Inflammatory macrophage (primary cell): Measurements from ENCODE around the gene CRTAC1.

Experiments used
- DNase-seq, 2 donors: peaks; one replicate each; pipeline ENCODE4 v3.0.0-alpha.2; 2020 to 2022

The CRTAC1 gene

DNA sequence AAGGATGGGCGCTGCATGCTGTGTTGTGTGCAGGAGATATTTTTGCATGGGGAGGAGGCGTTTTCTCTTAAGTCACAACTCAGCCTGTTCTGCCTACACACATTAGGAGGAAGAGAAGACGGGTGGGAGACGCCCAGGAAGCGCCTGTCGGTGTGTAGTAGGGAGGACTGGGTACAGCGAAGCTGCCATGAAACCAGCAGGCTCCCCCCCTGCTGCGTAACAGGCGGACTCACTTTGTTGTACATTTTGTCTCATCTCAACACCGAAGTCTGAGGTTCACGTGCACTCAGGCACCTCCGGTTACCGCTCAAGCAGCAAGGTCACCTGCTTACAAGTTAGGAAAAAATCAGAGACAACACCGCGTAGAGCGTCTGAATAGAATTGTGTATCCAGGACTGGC is 56.3 kb downstream of the CRTAC1 start:
- DNase-seq: no peak

DNA sequence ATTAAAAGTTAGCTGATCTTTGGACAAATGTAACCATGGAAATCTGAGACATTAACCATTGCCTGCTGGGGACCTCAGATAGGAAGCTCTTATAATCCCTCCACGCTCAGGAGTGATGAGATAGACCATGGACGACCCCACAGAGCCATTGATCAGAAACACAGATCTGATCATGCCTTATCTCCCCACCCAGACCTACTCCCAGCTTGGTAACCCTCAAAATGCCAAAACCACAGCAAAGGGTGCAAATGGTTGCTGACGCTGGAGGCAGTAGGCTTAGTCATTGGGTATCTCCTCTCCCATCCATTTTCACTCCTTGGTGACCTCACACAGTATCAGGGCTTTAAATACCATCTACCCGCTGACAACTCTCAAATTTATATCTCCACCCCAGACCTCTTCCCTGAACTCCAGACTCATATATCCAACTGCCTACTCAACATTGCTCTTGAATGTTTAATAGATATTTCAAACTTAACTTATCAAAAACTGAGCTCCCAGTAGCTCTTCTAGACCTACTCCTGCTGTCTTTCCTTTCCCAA is 60.8 kb downstream of the CRTAC1 start:
- DNase-seq: no peak

DNA sequence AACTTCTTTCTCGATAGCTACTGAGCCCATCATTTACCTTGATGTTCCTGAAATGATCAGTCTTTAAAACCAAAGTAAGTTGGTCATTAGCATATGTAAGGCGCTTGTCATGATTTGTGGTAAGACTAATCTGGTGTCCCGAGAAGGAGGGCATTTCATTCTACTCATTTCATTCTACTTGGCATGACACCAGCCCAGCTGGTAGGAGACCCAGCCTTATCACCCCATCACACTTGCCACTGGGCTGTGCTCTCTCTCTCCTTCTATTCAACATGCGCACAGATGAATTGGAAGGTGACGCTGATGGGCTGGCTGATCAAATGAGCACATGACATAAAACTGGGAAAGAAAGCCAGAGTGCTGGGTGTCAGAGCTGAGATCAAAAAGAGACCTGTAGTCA is 65.7 kb downstream of the CRTAC1 start:
- DNase-seq: no peak

DNA sequence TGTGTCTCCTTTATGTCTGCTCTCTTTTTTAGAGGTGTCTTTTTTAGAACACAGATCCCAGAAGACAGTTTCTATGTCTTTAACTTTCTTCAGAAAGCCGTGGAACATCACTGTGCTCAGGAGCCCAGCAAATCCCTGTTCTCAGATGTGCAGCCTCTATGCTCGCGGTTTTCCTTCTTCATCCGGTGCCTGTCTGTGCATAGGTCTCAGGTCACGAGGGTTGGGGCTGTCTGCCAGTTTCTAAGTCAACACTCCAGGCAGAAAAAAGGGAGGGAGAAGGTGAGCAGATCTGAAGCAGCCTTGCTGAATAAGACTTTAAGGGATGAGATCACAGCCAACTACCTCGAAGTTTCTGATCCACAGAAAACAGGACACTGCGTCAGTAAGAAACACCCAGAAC is 68.5 kb downstream of the CRTAC1 start:
- no peak for DNase-seq

DNA sequence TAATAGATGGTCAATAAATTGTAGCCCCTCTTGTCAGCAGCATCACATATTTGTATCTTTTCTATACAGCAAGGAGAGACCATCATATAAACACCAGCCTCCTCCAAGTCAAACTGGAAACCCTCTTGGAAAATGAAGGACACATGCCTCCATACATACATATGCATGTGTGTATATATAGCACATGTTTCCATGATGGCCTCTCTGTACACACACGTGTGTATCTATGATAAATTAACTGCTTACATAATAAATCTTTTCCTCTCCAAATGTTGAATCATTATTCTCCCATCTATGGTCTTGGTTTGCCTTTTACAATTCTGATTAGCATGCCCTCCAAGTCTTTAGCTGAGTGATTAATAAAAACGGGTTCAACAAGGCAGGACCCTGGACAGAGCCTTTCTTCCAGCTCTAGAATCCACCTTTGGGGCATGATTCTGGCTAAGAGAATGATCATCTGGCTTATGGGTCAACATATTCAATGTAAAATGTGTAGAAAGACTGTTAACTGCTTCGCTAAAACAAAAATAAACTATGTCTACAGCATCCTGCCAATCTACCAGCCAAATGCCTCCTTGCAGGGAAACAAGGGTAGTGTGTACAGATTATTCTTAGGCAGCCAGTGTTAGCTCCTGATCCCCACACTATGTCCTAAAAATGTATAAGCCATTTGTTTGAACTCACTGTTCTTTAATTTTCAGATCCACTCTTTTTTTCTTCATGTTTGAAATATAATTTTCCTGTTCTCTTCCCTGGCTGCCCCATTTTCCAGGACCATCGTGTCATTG is 70.0 kb downstream of the CRTAC1 start:
- DNase-seq: no peak

DNA sequence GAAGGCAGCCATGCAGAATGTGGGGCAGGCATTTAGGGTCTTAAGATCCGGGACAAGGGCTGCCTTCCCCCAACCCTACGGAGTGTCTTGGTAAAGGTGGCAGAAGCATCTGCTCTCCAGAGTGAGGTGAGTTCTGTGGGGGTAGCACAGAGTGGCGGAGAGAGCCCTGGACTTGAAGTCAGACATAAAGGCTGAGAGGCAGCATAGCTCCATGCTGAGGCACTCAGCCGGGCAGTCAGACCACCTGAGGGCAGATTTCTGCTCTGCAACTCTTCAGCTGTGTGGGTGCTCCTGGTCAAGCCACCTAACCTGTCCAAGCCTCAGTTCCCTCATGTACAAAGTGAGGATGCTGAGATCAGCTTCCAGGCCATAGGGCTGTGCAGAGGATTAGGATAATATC is 81.0 kb downstream of the CRTAC1 start:
- no peak for DNase-seq

DNA sequence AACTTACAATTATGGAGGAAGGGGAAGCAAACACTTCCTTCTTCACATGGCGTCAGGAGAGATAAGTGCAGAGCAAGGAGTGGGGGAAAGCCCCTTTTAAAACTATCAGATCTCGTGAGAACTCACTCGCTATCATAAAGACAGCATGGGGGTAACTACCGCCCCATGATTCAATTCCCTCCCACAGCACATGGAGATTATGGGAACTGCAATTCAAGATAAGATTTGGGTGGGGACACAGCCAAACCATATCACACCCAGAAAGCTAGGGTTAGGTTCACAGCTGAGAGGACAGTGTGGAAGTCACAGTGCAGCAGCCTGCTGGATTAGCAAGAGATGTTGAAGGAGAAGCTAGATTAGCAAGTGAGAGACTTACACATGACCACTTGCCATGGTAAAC is 81.6 kb downstream of the CRTAC1 start:
- DNase-seq: no peak

DNA sequence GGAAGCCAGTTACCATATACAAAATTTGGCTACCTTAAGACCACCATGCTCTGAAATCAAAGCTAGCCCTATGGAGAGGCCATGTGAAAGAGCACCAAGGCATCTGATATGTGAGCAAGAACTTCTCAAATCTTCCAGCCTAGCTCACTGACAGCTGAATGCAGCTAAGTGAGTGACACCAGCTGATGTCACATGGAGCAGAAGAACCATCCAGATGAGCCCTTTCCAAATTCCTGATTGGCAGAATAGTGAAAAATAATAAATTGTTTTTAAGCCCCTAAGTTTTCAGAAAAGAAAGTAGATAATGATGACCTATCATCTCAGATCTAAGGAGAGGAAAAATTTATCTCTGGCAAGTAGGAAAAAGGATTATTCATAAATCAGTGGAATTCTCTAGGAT is 85.6 kb downstream of the CRTAC1 start:
- DNase-seq: no peak

DNA sequence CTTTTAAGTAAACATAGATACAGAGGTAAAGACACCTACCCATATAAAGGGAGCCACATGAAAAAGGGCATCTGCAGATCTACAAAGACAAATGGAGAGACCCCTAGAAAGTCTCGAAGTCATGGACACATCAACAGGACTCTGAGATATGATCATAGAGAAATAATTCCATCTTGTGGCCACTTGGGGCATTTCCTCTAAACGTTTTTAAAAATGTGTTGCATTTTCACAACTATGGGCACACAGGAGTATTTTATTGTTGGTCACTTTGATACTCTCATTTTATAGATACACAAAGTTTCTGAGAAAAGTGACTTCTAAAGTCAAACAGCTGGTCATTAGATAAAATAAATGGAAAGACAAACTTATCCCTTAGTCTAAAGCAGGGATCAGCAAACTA is 87.1 kb downstream of the CRTAC1 start:
- no peak for DNase-seq

DNA sequence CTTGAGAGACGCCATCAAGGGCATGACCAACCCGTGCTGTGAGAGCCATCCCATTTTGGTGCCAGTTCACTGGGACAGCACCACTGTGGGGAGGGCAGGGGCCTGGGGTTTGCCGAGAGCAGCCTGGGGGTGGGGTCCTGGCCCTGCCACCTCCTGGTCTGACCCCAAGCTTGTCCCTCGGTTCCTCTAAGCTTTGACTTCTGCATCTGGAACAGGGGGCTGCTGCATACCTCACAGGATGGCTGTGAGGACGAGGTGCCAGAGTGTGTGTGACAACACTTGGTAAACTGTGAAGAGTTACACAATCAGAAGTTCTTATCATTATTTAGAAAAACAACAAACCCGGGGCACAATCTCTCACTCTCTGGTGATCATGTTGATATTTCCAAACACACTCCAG is 89.9 kb downstream of the CRTAC1 start:
- no peak for DNase-seq

DNA sequence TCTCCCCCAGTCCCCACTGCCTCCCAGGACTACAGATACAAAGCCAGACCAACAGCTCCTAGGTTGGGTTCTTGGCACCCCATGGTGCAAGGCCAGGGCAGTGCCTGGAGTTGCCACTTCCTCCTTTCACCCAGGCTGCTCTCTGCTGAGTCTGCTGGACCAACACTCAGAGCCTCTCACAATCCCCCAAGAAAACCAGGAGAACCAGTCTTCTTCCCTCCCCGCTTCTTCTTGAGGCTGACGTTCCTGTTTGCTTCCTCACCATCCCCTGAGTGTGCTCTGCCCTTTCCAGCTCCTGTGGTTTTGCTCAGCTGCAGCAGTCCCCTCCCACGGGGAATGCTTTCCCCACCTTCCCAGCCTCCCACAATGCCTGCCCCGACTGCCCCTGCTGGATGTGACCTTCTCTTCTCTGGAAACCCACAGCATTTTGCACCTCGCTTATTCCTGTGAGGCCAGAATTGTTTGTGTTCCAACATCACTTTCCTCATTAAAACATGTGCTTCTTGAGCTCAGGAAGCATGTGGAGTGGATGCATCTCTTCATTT is 90.9 kb downstream of the CRTAC1 start:
- DNase-seq: no peak

DNA sequence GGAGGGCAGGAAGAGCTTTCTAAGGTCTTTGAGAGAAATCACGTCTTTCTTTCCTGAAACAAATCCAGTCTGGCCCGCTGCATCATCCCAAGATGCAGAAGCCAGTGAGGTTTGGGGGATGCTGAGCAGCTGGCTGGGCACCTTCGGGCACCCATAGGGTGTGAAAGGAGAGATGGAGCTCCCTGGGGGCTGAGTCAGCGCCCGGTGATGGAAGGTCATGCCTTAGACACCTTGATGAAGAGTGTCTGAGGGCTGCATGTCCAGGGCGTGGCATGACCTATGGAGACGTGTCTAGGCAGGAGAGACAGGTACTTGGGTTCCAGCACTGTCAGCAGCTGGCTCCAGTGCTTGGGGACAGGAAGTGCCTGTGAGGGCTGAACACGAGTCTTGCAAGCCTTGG is 92.5 kb downstream of the CRTAC1 start:
- no peak for DNase-seq

DNA sequence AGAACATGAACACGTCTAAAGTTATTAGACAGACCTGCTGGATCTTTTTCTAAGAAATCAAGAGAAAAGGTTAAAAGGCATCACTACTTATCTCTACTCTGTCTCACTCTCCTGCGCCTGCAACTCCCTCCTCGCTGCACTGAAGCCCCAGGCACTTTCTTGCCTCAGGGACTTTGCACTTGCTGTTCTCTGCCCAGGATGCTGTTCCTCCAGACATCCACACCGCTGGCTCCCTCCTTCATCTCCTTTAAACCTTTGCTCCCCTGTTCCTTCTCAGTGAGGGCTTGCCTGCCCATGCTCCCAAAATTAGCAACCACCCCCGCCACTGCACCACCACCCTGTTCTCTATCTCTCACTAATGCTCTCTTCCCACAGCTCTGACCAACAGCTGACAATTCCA is 93.4 kb downstream of the CRTAC1 start:
- DNase-seq: no peak

DNA sequence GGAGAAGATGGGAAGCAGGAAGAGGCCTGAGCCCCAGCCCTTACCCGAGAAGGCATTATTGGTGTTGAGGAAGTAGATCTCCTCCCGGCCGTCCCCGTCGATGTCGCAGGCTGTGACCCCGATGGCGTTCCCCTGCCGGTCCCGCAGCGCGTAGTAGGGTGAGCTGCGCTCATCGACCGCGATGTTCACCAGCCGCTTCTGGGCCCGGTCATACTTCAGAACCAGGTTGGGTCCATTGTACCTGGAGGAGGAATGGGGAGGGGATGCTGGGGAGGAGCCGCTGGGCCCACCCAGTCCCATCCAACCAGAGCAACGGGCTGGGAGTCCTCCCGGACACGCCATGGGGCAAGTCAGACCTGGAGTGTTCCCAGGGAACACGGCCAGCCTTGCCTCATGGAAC is 94.3 kb downstream of the CRTAC1 start:
- DNase-seq: no peak

DNA sequence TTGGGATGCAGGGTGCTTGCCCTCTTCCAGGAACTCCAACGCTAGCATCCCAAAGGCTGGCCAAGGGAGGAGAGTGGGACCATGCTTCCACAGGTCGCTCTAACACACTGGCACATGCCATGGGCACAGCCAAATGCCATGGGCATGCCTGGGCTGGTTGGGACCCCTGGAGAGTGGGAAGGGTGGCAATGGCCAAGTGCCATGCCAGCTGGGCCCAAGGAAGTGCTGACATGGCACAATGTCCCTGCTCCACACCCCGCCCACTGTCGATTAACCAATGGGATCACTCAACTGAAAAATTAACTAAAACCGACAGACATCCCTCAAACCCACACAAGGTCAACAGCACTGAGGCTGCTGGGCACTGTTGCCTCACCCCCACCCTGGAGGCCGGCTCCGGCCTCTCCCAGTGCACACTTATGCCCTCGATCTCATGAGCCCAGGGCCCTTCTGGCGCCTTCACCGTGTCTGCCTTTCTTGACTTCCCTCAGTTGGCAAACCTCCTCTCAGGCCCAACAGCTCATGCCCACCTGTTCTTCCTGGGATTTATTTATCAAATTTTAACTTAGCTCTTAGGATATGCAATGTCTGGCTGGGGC is 97.4 kb downstream of the CRTAC1 start:
- DNase-seq: no peak

DNA sequence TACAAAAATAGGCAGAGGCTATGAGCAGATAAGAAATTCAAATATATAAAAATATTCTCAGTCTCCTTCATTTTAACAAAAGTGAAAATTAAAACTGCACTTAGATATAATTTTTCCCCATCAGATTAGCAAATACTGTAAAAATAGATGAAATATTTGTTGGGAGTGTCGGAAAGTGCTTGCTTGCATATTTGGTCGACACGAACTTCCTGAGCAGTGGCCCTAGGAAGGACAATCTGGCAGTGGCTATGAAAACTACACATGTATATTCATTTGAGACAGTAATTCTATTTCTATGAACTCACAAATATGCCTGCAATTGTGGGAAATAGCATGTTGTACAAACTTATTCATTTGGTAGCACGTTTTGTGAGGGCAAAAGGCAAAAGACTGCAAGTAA is 99.4 kb downstream of the CRTAC1 start:
- DNase-seq: no peak

DNA sequence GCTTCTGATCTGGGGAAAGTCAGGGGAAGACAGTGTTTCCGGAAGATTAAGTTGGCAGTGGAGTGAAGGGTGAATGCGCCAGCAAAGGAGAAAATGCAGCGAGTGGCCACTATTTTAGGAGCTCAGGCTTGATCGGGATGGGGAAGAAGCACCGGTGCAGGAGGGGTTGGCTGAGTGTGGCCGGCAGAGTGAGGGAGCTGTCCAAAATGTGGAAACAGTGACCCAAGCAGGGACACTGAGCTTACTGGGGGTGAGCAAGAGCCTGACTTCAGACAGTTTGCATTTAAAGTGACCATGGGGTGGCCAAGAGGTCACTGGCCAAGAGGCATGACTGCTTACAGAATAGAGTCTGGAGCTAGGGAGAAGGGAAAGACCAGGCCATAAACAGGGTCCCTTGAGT is 101.5 kb downstream of the CRTAC1 start:
- DNase-seq: no peak

DNA sequence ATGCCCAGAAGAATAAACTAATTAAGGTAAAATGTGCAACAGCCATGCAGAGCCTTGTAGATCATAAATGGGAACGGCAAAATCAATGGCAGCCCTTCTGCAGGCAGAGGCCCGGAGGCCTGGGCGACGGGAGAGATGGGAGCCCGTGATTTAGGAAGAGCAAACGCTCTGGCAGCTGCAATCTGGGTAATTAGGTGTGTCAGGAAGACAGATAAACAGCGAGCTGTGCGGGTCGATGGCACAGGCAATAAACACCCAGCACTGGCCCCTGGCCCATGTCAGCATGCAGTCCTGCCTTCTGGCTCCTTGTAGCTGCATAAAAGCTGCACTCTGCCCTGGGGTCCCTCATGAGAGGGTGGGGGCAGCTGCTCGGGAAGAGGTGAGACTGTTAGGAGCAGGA is 102.8 kb downstream of the CRTAC1 start:
- no peak for DNase-seq

DNA sequence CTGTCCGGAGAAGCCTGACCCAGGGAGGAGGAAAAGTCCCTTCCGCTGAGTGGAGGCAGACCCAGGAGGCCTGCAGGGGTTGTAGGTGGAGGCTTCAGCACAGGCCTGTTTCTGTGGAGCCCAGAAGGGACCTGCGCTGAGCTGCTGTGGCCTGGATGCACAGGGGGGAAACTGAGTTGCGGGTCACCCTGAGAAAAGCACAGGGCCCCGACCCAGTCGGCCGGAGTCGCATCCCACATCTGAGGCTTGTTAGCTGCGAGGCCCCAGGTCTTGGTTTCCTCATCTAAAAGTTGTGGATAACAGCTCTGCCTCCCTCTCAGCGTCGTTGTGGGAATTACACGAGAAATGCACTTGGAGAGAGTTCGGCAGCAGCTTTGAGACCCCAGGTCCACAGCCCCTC is 104.4 kb downstream of the CRTAC1 start:
- DNase-seq: no peak

DNA sequence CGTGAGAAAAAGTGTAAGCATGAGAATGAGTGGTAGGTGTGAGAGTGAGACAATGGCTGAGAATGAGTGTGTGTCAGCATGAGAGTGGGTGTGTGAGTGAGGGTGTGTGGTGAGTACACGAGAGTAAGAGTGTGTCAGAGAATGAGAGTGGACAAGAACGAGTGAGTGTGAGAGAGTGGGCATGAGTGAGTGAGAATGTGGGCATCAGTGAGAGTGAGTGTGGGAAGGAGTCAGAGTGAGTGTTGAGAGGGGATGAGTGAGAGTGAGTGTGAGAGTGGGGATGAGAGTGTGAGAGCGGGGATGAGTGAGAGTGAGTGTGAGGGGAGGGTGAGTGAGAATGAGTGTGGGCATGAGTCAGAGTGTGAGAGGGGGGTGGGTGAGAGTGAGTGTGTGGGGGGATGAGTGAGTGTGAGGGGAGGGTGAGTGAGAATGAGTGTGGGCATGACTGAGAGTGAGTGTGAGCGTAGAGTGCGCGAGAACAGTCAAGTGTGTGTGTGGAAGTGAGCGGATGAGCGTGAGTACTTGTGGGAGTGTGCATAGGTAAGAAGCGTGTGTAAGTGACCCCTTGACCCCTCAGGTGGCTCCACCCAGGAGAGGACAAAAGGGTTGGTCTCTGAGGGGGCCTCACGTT is 105.0 kb downstream of the CRTAC1 start:
- DNase-seq: no peak

DNA sequence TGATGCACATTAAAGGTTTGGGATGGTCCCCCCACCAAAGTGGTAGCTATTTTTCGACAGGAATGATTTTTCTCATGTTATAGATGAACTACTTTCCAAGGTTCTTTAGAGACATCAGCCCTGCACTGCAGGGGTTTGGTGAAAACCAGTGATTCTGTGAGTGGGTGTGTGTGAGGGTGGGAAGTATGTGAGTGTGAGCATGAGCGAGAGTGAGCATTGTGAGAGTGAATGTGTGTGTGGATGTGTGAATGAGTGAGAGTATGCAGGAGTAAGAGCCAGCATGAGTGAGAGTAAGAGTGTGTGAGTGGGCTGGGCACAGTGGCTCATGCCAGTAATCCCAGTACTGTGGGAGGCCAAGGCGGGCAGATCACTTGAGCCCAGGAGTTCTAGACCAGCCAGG is 105.7 kb downstream of the CRTAC1 start:
- DNase-seq: no peak

DNA sequence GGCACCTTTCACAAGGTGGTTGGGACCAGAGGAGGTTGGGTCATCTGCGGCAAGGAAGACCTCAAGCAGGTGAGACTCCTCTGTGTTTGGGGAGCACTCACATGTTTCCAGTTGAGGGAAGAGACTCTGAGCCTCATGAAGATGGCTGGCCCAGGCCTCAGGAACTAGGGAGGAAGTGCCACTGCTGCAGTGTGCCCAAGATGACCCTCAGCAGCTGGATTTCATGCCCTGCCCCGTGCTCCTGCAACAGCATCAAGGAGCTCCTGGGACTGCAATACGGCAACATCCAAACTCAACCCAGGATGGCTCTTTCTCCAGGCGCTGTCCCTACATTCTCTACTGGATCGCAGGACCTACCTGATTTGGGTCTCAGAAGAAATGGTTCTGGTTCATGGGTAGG is 106.9 kb downstream of the CRTAC1 start:
- DNase-seq: no peak

DNA sequence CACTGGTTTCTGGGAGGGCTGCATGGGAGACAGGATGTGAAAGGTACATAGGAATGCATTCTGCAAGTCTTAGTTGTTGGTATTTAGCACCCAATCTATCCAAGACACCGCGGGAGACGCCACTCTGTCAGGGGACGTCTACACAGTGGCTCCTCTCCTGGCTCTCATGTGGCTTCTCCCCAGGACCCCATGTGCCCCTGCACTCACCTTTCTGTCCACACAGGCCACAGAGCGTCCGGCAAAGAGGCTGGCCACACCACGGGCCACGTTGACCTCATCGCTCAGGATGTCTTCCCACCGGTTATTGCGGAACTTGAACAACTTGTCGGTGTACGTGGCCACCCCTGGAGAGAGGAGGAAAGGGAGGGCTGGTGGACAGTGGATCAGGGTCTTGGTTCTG is 107.4 kb downstream of the CRTAC1 start:
- DNase-seq: no peak
